Stimulated activated naive CD8-positive, alpha-beta T cell treated with anti-CD3 and anti-CD28 coated beads, Interleukin-15, Interleukin-2, amounts not matched to agents 100 ng/mL and 50 ng/mL, for 24 hours (primary cell): Measurements from ENCODE around the gene EHMT1.
A peak's percentile ranks its signal among the peaks of the same experiment; 100 is the strongest.

Source experiments
- H3K27ac Mint-ChIP-seq: one replicate; pipeline ENCODE4 v1.8.0; 2021; ENCODE audit warnings: mild to moderate bottlenecking, mixed read lengths
- H3K27me3 Mint-ChIP-seq: one replicate; pipeline ENCODE4 v1.8.0; 2021; ENCODE audit warnings: mixed read lengths
- H3K36me3 Mint-ChIP-seq: one replicate; pipeline ENCODE4 v1.8.0; 2021; ENCODE audit warnings: low read depth, mixed read lengths
- H3K4me1 Mint-ChIP-seq: one replicate; pipeline ENCODE4 v1.8.0; 2021; ENCODE audit warnings: low read depth, mixed read lengths
- H3K4me3 Mint-ChIP-seq: one replicate; pipeline ENCODE4 v1.8.0; 2021; ENCODE audit warnings: mild to moderate bottlenecking, mixed read lengths
- H3K9me3 Mint-ChIP-seq: one replicate; pipeline ENCODE4 v1.8.0; 2021; ENCODE audit warnings: mixed read lengths

EHMT1 gene

GRCh38 chr9:137816531-137817235 lies 197.9 kb downstream of the EHMT1 start:
- Mint-ChIP-seq H3K4me3 (no peak overlapping the region), H3K9me3 (no peaks in the 10 kb centered on the region), H3K27ac (no peak overlapping the region), H3K27me3 (no peaks in the 10 kb centered on the region), H3K36me3 (peaks cover 52% of the 10 kb centered on the region), H3K4me1 (no peaks in the 10 kb centered on the region)

GRCh38 chr9:137817236-137818200 lies 198.7 kb downstream of the EHMT1 start:
- Mint-ChIP-seq H3K4me1 (no peaks in the 10 kb centered on the region), H3K27me3 (no peaks in the 10 kb centered on the region), H3K4me3 (no peak overlapping the region), H3K27ac (no peak overlapping the region), H3K36me3 (peaks cover 60% of the 10 kb centered on the region), H3K9me3 (no peaks in the 10 kb centered on the region)

- Mint-ChIP-seq H3K27ac (no peak overlapping the region), H3K36me3 (peaks cover 57% of the 10 kb centered on the region), H3K4me3 (no peak overlapping the region), H3K4me1 (no peaks in the 10 kb centered on the region), H3K27me3 (no peaks in the 10 kb centered on the region), H3K9me3 (no peaks in the 10 kb centered on the region)
These were observed 199.5 kb downstream of the EHMT1 start for GRCh38 chr9:137818286-137818685.

- Mint-ChIP-seq H3K27me3 (no peaks in the 10 kb centered on the region), H3K9me3 (no peaks in the 10 kb centered on the region), H3K4me1 (no peaks in the 10 kb centered on the region), H3K4me3 (no peak overlapping the region), H3K36me3 (peaks cover 65% of the 10 kb centered on the region), H3K27ac (no peak overlapping the region)
These were observed 201.5 kb downstream of the EHMT1 start for GRCh38 chr9:137820161-137820855.

- H3K4me3 Mint-ChIP-seq = no peak overlapping the region
- H3K4me1 Mint-ChIP-seq = peaks cover 4% of the 10 kb centered on the region
- H3K9me3 Mint-ChIP-seq = no peaks in the 10 kb centered on the region
- no peaks in the 10 kb centered on the region for H3K27me3 Mint-ChIP-seq
- peaks cover 58% of the 10 kb centered on the region for H3K36me3 Mint-ChIP-seq
- peak overlapping the region; percentile 32 for H3K27ac Mint-ChIP-seq
These were observed 205.4 kb downstream of the EHMT1 start for GRCh38 chr9:137823986-137824771.

DNA sequence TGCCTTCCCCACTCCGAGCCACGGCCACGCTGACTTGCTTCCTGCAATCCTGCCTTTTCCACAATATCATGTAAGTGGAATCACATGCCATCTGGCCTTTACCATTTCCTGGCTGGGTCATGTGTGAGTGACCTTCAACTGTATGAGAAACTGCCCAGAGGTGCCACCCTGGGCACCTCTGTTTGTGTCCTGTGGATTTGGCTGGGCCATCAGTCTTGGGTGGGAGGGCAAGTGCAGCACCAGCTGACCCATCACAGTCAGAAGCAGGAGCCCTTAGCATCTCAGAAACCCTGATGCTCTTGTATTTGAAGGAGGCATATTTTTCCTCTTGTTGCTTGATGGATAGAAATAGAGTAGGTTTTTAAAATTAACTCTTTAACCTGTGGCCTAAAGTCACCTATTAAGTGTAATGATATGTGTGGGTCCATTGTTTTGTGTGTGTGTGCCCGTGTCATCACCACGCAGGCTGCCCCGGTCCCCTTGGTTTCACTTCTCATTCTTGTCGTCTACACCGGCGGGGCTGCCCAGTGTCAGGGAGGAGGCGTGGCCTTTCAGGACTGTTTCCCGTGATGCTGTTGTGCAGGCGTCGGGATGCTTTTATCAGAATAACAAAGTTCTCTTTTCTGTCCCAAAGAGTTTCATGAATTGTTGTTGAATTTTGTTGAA lies 206.7 kb downstream of the EHMT1 start:
- no peaks in the 10 kb centered on the region for H3K9me3 Mint-ChIP-seq
- H3K27ac Mint-ChIP-seq = no peak overlapping the region
- peaks cover 4% of the 10 kb centered on the region for H3K4me1 Mint-ChIP-seq
- H3K27me3 Mint-ChIP-seq = no peaks in the 10 kb centered on the region
- peaks cover 56% of the 10 kb centered on the region for H3K36me3 Mint-ChIP-seq
- H3K4me3 Mint-ChIP-seq = no peak overlapping the region

DNA sequence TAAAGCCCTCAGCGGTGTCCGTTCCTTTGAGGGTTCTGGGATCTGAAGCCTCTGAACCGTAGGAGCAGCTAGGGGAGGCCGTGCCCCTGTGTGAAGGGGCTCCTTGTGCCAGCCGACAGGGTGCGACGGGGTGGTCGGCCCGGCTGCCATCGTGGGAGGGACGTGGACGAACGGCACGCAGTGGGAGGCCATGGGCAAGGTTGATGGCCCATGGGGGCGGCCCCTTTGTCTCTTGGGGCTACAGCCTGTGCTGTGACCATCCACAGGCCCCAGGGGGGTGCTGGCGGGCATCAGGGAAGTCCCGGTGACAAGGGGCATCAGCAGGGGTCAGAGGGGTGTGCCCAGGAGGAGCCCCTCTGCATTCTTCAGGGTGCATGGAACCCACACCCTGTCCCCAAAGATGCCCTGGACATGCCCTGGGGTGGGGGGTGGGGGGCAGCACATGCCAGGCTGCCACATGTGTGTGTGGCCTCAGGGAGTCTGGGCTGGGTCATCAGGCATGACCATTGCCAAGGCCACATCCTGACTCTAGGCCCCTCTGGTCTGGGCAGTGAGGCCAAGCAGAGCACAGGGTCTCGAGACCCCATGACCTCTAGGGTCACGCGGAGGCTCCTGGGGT lies 209.2 kb downstream of the EHMT1 start:
- no peaks in the 10 kb centered on the region for H3K9me3 Mint-ChIP-seq
- H3K27ac Mint-ChIP-seq = no peak overlapping the region
- peaks cover 49% of the 10 kb centered on the region for H3K36me3 Mint-ChIP-seq
- H3K4me3 Mint-ChIP-seq = no peak overlapping the region
- H3K4me1 Mint-ChIP-seq = peaks cover 4% of the 10 kb centered on the region
- no peaks in the 10 kb centered on the region for H3K27me3 Mint-ChIP-seq

GRCh38 chr9:137828527-137829259 lies 209.9 kb downstream of the EHMT1 start:
- H3K27ac Mint-ChIP-seq = no peak overlapping the region
- no peak overlapping the region for H3K4me3 Mint-ChIP-seq
- peaks cover 4% of the 10 kb centered on the region for H3K4me1 Mint-ChIP-seq
- no peaks in the 10 kb centered on the region for H3K27me3 Mint-ChIP-seq
- H3K36me3 Mint-ChIP-seq = peaks cover 47% of the 10 kb centered on the region
- H3K9me3 Mint-ChIP-seq = no peaks in the 10 kb centered on the region

- no peaks in the 10 kb centered on the region for H3K9me3 Mint-ChIP-seq
- H3K27me3 Mint-ChIP-seq = no peaks in the 10 kb centered on the region
- H3K27ac Mint-ChIP-seq = no peak overlapping the region
- peaks cover 4% of the 10 kb centered on the region for H3K4me1 Mint-ChIP-seq
- H3K36me3 Mint-ChIP-seq = peaks cover 40% of the 10 kb centered on the region
- H3K4me3 Mint-ChIP-seq = no peak overlapping the region
These were observed 210.6 kb downstream of the EHMT1 start for GRCh38 chr9:137829260-137829996.

DNA sequence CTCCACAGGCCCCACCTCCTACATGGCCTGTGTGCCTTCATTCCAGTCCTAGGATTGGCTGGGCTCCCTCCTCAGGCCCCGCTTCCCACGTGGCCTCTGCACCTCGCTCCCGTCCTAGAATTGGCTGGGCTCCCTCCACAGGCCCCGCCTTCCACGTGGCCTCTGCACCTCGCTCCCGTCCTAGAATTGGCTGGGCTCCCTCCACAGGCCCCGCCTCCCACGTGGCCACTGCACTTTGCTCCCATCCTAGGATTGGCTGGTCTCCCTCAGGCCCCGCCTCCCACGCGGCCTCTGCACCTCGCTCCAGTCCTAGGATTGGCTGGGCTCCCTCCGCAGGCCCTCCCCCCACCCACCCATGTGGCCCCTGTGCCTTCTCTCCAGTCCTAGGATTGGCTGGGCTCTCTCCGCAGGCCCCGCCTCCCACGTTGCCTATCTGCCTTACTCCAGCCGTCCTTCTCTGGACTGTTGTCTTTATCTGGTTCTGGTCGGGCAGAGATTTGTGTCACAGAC lies 213.4 kb downstream of the EHMT1 start:
- no peak overlapping the region for H3K4me3 Mint-ChIP-seq
- no peaks in the 10 kb centered on the region for H3K9me3 Mint-ChIP-seq
- H3K36me3 Mint-ChIP-seq = peaks cover 23% of the 10 kb centered on the region
- H3K27me3 Mint-ChIP-seq = no peaks in the 10 kb centered on the region
- H3K4me1 Mint-ChIP-seq = no peaks in the 10 kb centered on the region
- no peak overlapping the region for H3K27ac Mint-ChIP-seq

DNA sequence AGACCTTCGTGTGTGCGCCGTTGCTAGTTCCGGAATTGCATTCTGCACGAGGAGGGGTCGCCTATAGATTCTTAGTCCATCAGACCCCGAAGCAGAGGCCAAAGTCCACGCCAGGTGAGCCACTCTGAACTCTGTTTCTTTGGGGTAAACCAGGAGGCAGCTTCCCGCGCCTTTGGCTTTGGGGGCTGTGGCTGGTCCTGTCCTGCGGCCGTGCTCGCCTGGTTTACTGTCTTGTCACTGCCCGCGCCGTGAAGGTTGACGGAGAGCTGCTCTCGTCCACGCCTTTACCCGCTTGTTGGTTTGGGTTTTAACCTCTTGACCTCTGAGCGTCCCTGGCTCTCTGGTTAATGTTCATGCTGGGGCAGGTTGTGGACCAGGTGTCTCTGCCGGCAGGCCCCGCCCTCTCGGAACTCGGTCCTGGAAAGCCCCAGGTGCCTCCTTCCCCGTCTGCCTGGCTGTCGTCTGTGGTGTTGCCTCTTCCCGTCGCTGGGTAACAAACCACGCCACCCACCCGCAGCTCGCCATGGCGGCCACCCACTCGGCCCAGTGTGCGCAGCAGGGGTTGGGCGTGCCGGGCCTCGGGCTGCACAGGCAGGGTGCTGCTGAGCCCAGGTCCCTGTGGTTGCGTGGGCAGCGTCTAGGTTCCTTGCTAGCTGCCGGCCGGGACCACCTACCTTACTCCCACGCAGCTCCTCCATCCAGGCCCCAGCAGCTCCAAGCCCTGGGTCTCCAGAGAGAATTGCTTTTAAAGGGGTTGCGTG lies 214.2 kb downstream of the EHMT1 start:
- no peaks in the 10 kb centered on the region for H3K9me3 Mint-ChIP-seq
- H3K27me3 Mint-ChIP-seq = no peaks in the 10 kb centered on the region
- peaks cover 20% of the 10 kb centered on the region for H3K36me3 Mint-ChIP-seq
- no peaks in the 10 kb centered on the region for H3K4me1 Mint-ChIP-seq
- no peak overlapping the region for H3K27ac Mint-ChIP-seq
- no peak overlapping the region for H3K4me3 Mint-ChIP-seq
